GM12801 (cell line): ENCODE measurements around the gene IGFLR1.

ENCODE experiments used
- TF ChIP-seq, protein P1 (sequence below): IDR thresholded peaks from one replicate; pipeline ENCODE4 v1.5.1; 2011; ENCODE audit warnings: control low read depth; ENCODE audit not compliant: insufficient read length; ENCODE audit errors: extremely low read depth

The IGFLR1 gene

GRCh38 chr19:35715981-35716800 is 26.1 kb downstream of the IGFLR1 start:
- TF ChIP-seq, protein P1, sequence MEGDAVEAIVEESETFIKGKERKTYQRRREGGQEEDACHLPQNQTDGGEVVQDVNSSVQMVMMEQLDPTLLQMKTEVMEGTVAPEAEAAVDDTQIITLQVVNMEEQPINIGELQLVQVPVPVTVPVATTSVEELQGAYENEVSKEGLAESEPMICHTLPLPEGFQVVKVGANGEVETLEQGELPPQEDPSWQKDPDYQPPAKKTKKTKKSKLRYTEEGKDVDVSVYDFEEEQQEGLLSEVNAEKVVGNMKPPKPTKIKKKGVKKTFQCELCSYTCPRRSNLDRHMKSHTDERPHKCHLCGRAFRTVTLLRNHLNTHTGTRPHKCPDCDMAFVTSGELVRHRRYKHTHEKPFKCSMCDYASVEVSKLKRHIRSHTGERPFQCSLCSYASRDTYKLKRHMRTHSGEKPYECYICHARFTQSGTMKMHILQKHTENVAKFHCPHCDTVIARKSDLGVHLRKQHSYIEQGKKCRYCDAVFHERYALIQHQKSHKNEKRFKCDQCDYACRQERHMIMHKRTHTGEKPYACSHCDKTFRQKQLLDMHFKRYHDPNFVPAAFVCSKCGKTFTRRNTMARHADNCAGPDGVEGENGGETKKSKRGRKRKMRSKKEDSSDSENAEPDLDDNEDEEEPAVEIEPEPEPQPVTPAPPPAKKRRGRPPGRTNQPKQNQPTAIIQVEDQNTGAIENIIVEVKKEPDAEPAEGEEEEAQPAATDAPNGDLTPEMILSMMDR: no peak

- TF ChIP-seq, protein P1: no peak
These were observed 26.9 kb downstream of the IGFLR1 start for GRCh38 chr19:35715355-35715809.

- TF ChIP-seq, protein P1: no peak
These were observed 27.5 kb downstream of the IGFLR1 start for GRCh38 chr19:35714601-35715354.

DNA sequence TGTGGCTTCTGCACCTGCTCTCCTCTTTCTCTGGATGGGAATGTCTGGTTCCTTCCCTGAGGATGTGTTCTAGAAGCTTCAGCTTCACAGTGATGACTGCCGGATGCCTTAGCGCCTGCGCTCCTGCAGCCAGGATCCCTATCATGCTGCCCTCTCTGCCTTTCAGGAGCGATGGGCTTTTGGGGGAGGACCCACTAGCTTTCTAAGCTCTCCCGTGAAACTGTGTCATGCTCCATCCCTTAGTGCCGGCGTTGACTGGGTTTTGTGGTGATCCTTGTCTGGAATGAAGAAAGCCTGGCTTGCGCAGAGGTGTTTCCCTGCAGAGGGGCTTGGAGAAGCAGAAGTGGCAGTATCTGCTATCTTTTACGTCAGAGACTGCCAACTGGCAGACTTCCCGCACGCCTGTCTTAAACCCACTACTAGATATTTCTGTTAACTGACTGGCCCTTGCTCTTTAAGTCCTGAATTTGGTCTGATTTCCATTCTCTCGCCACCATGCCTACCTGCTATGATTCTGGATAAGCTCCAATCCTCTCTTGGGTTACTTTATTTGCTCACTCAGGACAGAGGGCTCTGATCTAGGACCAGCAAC is 28.3 kb downstream of the IGFLR1 start:
- TF ChIP-seq, protein P1: no peak

DNA sequence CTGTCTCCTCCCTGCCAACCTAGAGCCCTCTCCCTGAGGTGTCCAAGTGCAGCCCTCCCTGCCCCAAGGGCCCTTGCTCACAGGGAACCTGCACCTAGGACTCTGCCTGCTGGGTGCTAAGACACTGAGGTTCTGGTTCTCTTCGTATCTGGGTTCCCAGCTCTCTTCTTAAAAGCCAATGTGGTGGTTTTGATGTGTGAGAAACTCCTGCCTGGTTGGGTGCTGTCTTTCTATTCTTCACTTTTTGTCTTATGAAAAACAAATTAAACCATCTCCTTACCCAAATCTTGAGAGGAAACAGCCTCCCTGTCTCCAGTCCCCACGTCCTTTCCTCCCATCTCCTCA is 28.8 kb downstream of the IGFLR1 start:
- TF ChIP-seq, protein P1: no peak

- TF ChIP-seq, protein P1: no peak
These were observed 29.4 kb downstream of the IGFLR1 start for GRCh38 chr19:35712567-35713505.
